ENCODE measurements around the gene PKNOX2. TPM values are rescaled to one million over a fixed set of nuclear protein-coding genes. Genes with fewer than 3 reads are reported as not detected.

Gene PKNOX2
- total RNA-seq, 6 experiments from 2014 or later: 0.10 TPM; not detected in 5

GRCh38 chr11:125382822-125383221, 218.3 kb downstream of the PKNOX2 start:
- H3K27me3 Mint-ChIP-seq (ENCODE audit: insufficient read depth): peaks cover 27% of the 10 kb centered on the region
- no peaks in the 10 kb centered on the region; the same call in 1 of the 2 replicates for H3K4me1 Mint-ChIP-seq (ENCODE audit: low read depth)
- no peak for TF ChIP-seq CTCF (IDR thresholded peaks at IDR 0.05)

GRCh38 chr11:125384825-125385224, 220.3 kb downstream of the PKNOX2 start:
- Mint-ChIP-seq H3K9me3 (no peaks in the 10 kb centered on the region), H3K27me3 (ENCODE audit: insufficient read depth) (peaks cover 21% of the 10 kb centered on the region), H3K4me3 (no peak overlapping the region), H3K36me3 (ENCODE audit: low read depth) (no peaks in the 10 kb centered on the region), H3K4me1 (ENCODE audit: low read depth) (no peaks in the 10 kb centered on the region; the same call in 1 of the 2 replicates), H3K27ac (no peak overlapping the region)
- no peak for TF ChIP-seq CTCF (IDR thresholded peaks at IDR 0.05)
- no peak for DNase-seq

More at GRCh38 chr11:125382822-125383221, 218.3 kb downstream of the PKNOX2 start:
- Mint-ChIP-seq H3K4me3 (no peak overlapping the region), H3K36me3 (ENCODE audit: low read depth) (no peaks in the 10 kb centered on the region), H3K9me3 (no peaks in the 10 kb centered on the region), H3K27ac (no peak overlapping the region)
- no peak for DNase-seq

- no peaks in the 10 kb centered on the region for H3K9me3 Mint-ChIP-seq
- H3K4me1 Mint-ChIP-seq (ENCODE audit: low read depth): peaks cover 19% of the 10 kb centered on the region
- peaks cover 14% of the 10 kb centered on the region for H3K27me3 Mint-ChIP-seq (ENCODE audit: insufficient read depth)
- H3K36me3 Mint-ChIP-seq (ENCODE audit: low read depth): no peaks in the 10 kb centered on the region
- no peak overlapping the region for H3K27ac Mint-ChIP-seq
- TF ChIP-seq CTCF (IDR thresholded peaks at IDR 0.05): no peak
- no peak overlapping the region for H3K4me3 Mint-ChIP-seq
- DNase-seq: no peak
Observed at GRCh38 chr11:125387901-125388300, 223.3 kb downstream of the PKNOX2 start.

GRCh38 chr11:125388611-125389010, 224.1 kb downstream of the PKNOX2 start:
- Mint-ChIP-seq H3K4me3 (no peak overlapping the region), H3K9me3 (no peaks in the 10 kb centered on the region), H3K27me3 (ENCODE audit: insufficient read depth) (peaks cover 13% of the 10 kb centered on the region)

GRCh38 chr11:125389339-125390166, 225.0 kb downstream of the PKNOX2 start:
- DNase-seq: no peak
- Mint-ChIP-seq H3K36me3 (ENCODE audit: low read depth) (no peaks in the 10 kb centered on the region), H3K27me3 (ENCODE audit: insufficient read depth) (peaks cover 11% of the 10 kb centered on the region), H3K27ac (no peak overlapping the region), H3K4me3 (no peak overlapping the region), H3K4me1 (ENCODE audit: low read depth) (peaks cover 19% of the 10 kb centered on the region), H3K9me3 (no peaks in the 10 kb centered on the region)
- TF ChIP-seq CTCF (IDR thresholded peaks at IDR 0.05): no peak

More at GRCh38 chr11:125388611-125389010, 224.1 kb downstream of the PKNOX2 start:
- DNase-seq: no peak
- Mint-ChIP-seq H3K36me3 (ENCODE audit: low read depth) (no peaks in the 10 kb centered on the region), H3K4me1 (ENCODE audit: low read depth) (peaks cover 19% of the 10 kb centered on the region), H3K27ac (no peak overlapping the region)
- TF ChIP-seq CTCF (IDR thresholded peaks at IDR 0.05): no peak

Measured in HFFc6 (cell line).